Subcutaneous adipose tissue (tissue), 4 donors: Measurements from ENCODE around the gene CBFB. TPM values are rescaled to one million over a fixed set of nuclear protein-coding genes. Genes with fewer than 3 reads are reported as not detected.

Source experiments
- total RNA-seq, 4 donors: library from RNA; depleted of rRNA; stranded (reverse); fragments of >200 nt; gene quantifications; one replicate each; pipeline ENCODE4 v1.1.0, GENCODE V29; 2016
- TF ChIP-seq, protein P1 (sequence below): fragments of 450-650 bp; IDR thresholded peaks from one replicate; pipeline ENCODE4 v1.5.1; 2016; ENCODE audit warnings: low read depth, mild to moderate bottlenecking, control low read depth, antibody characterized with exemption, moderate library complexity

The CBFB gene
- total RNA-seq, 4 donors from 2014 or later, result 35.2 to 46.2 (median 42.4) TPM

DNA sequence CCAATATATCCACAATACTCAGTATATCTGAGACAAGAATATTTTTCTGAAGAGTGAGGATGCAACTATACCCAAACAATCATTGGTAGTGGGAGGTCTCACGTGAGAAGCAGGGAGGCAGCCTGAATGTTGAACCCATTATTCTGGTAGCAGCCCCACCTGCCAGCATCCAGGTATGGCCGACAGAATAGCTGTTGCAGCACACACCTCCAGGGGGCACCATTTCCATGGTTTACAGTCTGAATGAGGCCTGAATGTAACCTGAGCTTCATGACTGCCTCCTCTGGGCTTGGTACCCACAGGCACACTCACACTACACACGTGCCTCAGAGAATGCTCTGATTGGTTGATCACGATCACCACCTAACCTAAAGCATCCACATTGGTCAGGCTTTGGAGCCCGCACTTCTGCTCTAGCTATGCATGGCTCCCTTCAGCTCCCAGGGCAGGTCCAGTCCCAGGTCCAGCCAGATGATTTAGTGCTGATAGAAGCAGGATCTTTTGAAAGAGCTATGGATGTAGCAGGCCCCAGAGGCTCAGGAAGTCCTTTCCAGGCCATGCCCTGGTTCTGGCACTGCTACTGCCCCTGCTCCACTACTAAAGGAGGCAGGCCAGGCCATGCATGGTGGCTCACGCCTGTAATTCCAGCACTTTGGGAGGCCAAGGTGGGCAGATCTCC, 11.0 kb upstream of the CBFB start:
- TF ChIP-seq, protein P1, sequence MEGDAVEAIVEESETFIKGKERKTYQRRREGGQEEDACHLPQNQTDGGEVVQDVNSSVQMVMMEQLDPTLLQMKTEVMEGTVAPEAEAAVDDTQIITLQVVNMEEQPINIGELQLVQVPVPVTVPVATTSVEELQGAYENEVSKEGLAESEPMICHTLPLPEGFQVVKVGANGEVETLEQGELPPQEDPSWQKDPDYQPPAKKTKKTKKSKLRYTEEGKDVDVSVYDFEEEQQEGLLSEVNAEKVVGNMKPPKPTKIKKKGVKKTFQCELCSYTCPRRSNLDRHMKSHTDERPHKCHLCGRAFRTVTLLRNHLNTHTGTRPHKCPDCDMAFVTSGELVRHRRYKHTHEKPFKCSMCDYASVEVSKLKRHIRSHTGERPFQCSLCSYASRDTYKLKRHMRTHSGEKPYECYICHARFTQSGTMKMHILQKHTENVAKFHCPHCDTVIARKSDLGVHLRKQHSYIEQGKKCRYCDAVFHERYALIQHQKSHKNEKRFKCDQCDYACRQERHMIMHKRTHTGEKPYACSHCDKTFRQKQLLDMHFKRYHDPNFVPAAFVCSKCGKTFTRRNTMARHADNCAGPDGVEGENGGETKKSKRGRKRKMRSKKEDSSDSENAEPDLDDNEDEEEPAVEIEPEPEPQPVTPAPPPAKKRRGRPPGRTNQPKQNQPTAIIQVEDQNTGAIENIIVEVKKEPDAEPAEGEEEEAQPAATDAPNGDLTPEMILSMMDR, result no peak

DNA sequence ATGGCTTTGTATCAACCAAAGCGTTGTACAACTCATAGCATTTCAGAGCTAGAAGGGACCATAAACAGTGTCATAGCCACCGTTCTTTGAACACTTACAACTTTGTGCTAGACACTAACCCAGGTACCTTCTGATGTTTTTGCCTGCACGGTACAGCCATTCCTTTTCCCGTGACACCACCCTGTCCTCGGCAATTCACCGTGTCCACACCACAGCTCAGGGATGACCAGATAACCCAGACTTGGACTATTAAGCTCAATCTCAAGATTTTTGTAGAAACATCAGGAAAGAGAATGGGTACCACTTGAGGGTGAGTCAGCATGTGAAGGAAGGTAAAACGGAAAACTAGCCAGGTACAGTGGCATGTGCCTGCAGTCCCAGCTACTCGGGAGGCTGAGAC, 9.8 kb upstream of the CBFB start:
- TF ChIP-seq, protein P1, result no peak

DNA sequence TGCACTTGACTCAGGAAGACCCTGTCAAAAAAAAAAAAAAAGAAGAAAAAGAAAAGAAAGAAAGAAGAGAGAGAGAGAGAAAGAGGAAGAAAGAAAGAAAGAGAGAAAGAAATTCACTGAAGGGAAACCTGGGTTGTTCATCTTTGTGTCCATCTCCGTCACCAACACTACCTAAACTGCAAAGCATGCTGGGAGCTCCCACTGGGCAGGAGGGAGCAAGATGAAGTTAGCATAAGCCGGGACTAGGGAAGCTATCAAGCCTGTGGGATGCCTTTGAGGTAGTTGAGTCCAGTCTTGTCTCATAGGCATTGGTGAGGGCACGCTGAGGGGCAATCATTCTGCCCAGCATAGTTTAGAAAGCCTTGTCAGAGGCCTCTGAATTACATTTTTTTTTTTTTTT, 7.6 kb upstream of the CBFB start:
- TF ChIP-seq, protein P1, result no peak

DNA sequence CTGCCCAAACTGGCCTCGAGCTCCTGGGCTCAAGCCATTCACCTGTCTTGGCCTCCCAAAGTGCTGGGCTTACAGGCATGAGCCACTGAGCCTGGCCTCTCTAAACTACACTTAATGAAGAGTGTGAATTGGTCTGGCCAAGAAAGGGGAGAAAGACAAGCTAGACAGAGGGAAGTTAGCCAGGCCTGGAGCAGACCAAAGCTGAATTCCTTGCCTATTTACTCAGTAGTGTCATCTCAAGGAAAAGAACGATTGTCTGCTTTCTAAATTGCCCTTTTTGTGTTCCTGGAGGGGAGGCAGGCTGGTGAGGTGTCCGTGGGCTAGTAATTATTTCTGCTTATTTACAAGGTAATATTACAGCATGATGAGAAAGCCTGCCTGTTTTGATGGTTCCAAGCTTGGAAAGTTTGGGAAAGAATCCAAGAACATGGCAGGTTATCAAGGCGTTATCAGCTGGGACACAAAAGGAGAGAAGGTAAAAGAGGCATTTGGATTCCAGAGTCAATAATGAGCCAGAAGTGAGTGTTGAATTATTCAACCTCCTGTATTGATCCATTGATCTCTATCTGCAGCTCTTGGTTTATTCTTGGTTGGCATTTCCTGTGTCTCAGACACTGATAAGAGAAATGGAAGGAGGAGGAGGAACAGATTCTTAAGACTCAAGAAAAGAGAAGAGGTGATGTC, 6.3 kb upstream of the CBFB start:
- TF ChIP-seq, protein P1, result no peak

DNA sequence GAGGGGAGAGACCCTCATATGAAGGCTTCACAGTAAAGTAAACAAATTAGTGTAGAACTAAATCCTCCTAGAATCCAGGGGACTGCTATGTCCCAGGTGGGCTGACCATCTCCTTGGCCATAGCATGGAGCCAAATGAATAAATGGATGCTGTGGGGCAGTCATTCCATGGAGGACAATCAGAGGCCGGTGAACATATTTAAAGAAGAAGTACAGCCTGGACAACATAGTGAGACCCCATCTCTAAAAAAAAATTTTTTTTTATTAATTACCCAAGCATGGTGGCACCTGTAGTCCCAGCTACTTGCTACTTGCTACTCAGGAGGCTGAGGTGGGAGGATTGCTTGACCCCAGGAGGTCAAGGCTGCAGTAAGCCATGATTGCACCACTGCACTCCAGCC, 5.3 kb upstream of the CBFB start:
- TF ChIP-seq, protein P1, result no peak

DNA sequence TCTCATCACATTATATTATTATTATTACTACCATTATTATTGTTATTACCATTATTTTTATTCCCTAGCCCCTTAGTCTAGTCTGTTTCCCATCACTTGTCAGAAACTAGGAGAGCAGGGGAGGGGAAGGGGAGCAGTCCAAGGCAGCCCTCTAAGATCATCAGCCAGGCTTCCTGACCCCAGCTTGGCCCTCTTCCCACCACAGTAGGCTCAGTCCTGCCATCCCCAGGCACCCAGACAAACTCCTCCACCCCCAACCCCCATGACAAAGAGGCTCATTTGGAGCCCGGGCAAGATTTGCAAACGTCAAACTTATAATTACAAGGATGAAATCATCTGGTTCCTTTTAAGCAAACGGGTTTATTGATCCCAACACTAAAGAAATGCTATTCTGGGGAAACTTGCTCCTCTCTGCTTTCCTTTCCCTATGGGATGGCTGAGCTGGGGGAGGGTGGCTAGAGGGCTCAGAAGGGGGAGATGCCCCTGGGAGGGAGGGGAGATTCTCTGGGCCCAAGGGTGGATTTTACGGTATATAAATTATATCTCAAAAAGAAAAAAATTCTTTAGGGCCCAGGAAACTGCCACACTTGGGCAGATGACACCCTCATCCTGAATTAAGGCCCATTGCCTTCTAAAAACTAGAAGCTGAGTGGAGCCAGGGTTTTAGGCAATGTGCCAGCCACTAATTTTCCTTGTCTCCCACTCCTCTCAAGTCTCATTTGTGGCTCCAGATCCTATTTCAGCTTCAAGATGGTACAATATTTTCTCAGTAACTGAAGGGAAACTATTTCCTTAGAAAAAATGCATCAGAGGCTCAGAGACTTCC, 4.4 kb upstream of the CBFB start:
- TF ChIP-seq, protein P1, result no peak

DNA sequence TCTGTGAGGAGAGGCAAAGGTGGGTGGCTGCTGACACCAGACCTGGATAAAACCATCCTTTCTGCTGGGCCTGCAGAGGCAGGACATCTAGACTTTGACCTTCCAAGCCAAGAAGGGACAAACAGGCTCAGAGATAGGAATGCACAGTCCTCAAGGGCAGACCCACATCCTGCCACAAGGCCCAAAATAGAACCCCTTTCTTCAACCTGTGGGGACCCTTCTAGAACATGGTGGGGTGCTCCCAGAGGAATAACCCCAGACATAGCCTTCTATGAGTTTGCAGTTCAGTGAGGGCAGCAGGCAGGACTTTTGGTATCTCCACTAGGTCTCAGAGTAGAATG, 3.8 kb upstream of the CBFB start:
- TF ChIP-seq, protein P1, result no peak
